GM12878 (cell line): ENCODE measurements around the gene TLR1. TPM values are rescaled to one million over a fixed set of nuclear protein-coding genes. Genes with fewer than 3 reads are reported as not detected.
A peak's percentile ranks its signal among the peaks of the same experiment; 100 is the strongest.

Experiments
- ATF3 ChIP-seq: IDR thresholded peaks from 2 replicates; pipeline ENCODE4 v1.6.1; 2011; ENCODE audit warnings: low read depth, mild to moderate bottlenecking, low read length, moderate library complexity, borderline replicate concordance; ENCODE audit errors: extremely low read depth
- ATF7 ChIP-seq: fragments of 450-650 bp; IDR thresholded peaks from 2 replicates; pipeline ENCODE4 v1.6.1; 2016; ENCODE audit warnings: low read depth, mild to moderate bottlenecking
- BHLHE40 ChIP-seq, 2 experiments: fragments of 450-650 bp in 1 of 2; IDR thresholded peaks; 2 replicates each; pipeline ENCODE4 v1.6.1; 2011 to 2017; ENCODE audit warnings: low read depth in 2 of 2, borderline replicate concordance in 1 of 2, improper control_type of control experiment in 1 of 2, low read length in 1 of 2, mild to moderate bottlenecking in 1 of 2
- BMI1 ChIP-seq: fragments of 450-650 bp; IDR thresholded peaks from 2 replicates; pipeline ENCODE4 v1.6.1; 2016; ENCODE audit warnings: mild to moderate bottlenecking, moderate library complexity, borderline replicate concordance
- CHD2 ChIP-seq: IDR thresholded peaks from 2 replicates; pipeline ENCODE4 v1.6.1; 2011; ENCODE audit warnings: low read depth, low read length, improper control_type of control experiment, borderline replicate concordance
- CUX1 ChIP-seq: IDR thresholded peaks from 2 replicates; pipeline ENCODE4 v1.6.1; 2012; ENCODE audit warnings: improper control_type of control experiment, low read depth, low read length; ENCODE audit not compliant: insufficient replicate concordance
- EGR1 ChIP-seq, 2 experiments: IDR thresholded peaks; 1 replicate in 1 of 2; 2 replicates in 1 of 2; pipeline ENCODE4 v1.6.1; 2011 to 2012; ENCODE audit warnings: low read depth in 2 of 2, low read length in 2 of 2, borderline replicate concordance in 1 of 2, mild to moderate bottlenecking in 1 of 2, moderate library complexity in 1 of 2
- HCFC1 ChIP-seq: fragments of 150-350 bp; IDR thresholded peaks from 2 replicates; pipeline ENCODE4 v1.6.1; 2014; ENCODE audit warnings: low read length
- HDAC6 ChIP-seq: fragments of 200-600 bp; sonication (generic); IDR thresholded peaks from one replicate; pipeline ENCODE4 v1.8.0; 2017; ENCODE audit warnings: antibody characterized with exemption; ENCODE audit not compliant: unreplicated experiment
- KAT2A ChIP-seq: conservative IDR thresholded peaks from 2 replicates; pipeline ENCODE4 v1.6.1; 2011; ENCODE audit warnings: low read depth, low read length; ENCODE audit not compliant: control insufficient read depth
- KLF5 ChIP-seq: fragments of 450-650 bp; IDR thresholded peaks from 2 replicates; pipeline ENCODE4 v1.6.1; 2014; ENCODE audit warnings: mild to moderate bottlenecking; ENCODE audit not compliant: partially characterized antibody
- NFXL1 ChIP-seq: fragments of 450-650 bp; IDR thresholded peaks from 2 replicates; pipeline ENCODE4 v1.6.1; 2017; ENCODE audit warnings: antibody characterized with exemption, mild to moderate bottlenecking, borderline replicate concordance
- PKNOX1 ChIP-seq: fragments of 450-650 bp; IDR thresholded peaks from 2 replicates; pipeline ENCODE4 v1.6.1; 2016; ENCODE audit warnings: mild to moderate bottlenecking
- PML ChIP-seq: IDR thresholded peaks from 2 replicates; pipeline ENCODE4 v1.6.1; 2012; ENCODE audit warnings: low read length, inconsistent platforms
- RELB ChIP-seq: fragments of 450-650 bp; IDR thresholded peaks from 2 replicates; pipeline ENCODE4 v1.6.1; 2017; ENCODE audit warnings: low read depth, mild to moderate bottlenecking, moderate library complexity
- SKIL ChIP-seq: fragments of 450-650 bp; IDR thresholded peaks from 2 replicates; pipeline ENCODE4 v1.6.1; 2017; ENCODE audit warnings: mild to moderate bottlenecking, low read depth, inconsistent platforms; ENCODE audit not compliant: poor library complexity, severe bottlenecking
- YBX1 ChIP-seq: fragments of 450-650 bp; IDR thresholded peaks from 2 replicates; pipeline ENCODE4 v1.6.1; 2016; ENCODE audit warnings: antibody characterized with exemption
- ZNF622 ChIP-seq: fragments of 450-650 bp; IDR thresholded peaks from 2 replicates; pipeline ENCODE4 v1.6.1; 2017; ENCODE audit warnings: mild to moderate bottlenecking, inconsistent platforms
- ZSCAN29 ChIP-seq: fragments of 450-650 bp; IDR thresholded peaks from 2 replicates; pipeline ENCODE4 v1.6.1; 2017; ENCODE audit warnings: mild to moderate bottlenecking, moderate library complexity
- polyA plus RNA-seq, 11 experiments: library from polyadenylated mRNA; depleted of rRNA in 4 of 11; unstranded in 6 of 11; stranded (reverse) in 5 of 11; fragments of >200 nt; fragmentation: Nextera tagmentation in 4 of 11; fragmentation: Illumina TruSeq in 1 of 11; extraction: Ambion mirVana in 4 of 11; extraction: Trizol in 1 of 11; gene quantifications; 1 replicate in 1 of 11; 2 replicates in 10 of 11; pipeline versions ENCODE4 v1.2.1 to v1.2.3, GENCODE V29; 2011 to 2016; ENCODE audit warnings: inconsistent platforms in 2 of 11, missing spikeins in 2 of 11, low read depth in 1 of 11
- total RNA-seq, 4 experiments: library from RNA; depleted of rRNA in 3 of 4; stranded (reverse); fragments of >200 nt in 3 of 4; fragmentation: Illumina TruSeq in 1 of 4; extraction: Trizol in 1 of 4; gene quantifications; 2 replicates each; pipeline versions ENCODE4 v1.2.1 to v1.2.3, GENCODE V29; 2013 to 2021

Gene TLR1
- total and polyA plus RNA-seq, 10 of the 15 experiments (the other 5 are each of a cell fraction or from before 2014, with no cell fraction given) = 9.3 to 57.1 (median 20.4) TPM

- TF ChIP-seq PKNOX1 (no peak), BMI1 (no peak; the same call in 1 of the 2 replicates), BHLHE40 (IDR thresholded peaks at IDR 0.05; ENCODE audit: borderline replicate concordance in 1 of 2, low read depth in 2 of 2, low read length in 1 of 2) (peak; percentile 10 to 26; a peak in 1 of 4 replicates), CHD2 (no peak; the same call in 1 of the 2 replicates), HCFC1 (no peak), CUX1 (peak; percentile 99), EGR1 (IDR thresholded peaks at IDR 0.05; ENCODE audit: borderline replicate concordance in 1 of 2, low read depth in 2 of 2, low read length in 2 of 2) (no peak), ZNF622 (no peak), YBX1 (no peak), ATF3 (no peak), ZSCAN29 (no peak), KAT2A (no peak), ATF7 (peak; percentile 98), SKIL (peak; percentile 52), KLF5 (no peak), HDAC6 (no peak), NFXL1 (no peak), PML (no peak), RELB (peak; percentile 78)
Measured at GRCh38 chr4:38820329-38821061, 15.9 kb upstream of the TLR1 start (continued).
